Measurements from ENCODE around the gene AIMP1.

Gene AIMP1

DNA sequence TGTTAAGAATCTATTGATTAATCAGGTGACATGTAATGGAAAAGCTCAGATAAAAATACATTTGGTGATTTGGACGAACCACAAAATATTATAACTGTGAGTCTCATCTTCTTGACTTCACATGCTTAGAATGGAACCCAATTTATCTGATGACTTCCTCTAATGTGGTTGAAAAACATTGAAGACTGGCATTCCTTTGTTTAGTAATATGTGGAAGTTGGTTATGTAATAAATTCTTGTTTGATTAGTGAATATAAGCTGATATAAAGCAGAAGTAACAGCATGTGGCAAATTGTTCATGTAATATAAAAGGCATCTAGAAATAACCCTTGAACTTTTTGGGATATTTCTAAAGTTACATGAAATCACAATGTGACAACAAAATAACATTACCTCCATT is 42.5 kb downstream of the AIMP1 start:
- H3K27me3 ChIP-seq (ENCODE audit: low read depth, low read length): no peaks in the 10 kb centered on the region
- H3K4me1 ChIP-seq (ENCODE audit: low read length): peaks cover 11% of the 10 kb centered on the region
- no peak overlapping the region for H3K4me3 ChIP-seq (ENCODE audit: low read length)
- no peaks in the 10 kb centered on the region for H3K9me3 ChIP-seq (ENCODE audit: insufficient read depth, low read length)
- H3K9ac ChIP-seq (ENCODE audit: low read length): no peak overlapping the region
- no peaks in the 10 kb centered on the region for H3K36me3 ChIP-seq (replicated peaks; ENCODE audit: low read depth, low read length)
- TF ChIP-seq, protein P1, sequence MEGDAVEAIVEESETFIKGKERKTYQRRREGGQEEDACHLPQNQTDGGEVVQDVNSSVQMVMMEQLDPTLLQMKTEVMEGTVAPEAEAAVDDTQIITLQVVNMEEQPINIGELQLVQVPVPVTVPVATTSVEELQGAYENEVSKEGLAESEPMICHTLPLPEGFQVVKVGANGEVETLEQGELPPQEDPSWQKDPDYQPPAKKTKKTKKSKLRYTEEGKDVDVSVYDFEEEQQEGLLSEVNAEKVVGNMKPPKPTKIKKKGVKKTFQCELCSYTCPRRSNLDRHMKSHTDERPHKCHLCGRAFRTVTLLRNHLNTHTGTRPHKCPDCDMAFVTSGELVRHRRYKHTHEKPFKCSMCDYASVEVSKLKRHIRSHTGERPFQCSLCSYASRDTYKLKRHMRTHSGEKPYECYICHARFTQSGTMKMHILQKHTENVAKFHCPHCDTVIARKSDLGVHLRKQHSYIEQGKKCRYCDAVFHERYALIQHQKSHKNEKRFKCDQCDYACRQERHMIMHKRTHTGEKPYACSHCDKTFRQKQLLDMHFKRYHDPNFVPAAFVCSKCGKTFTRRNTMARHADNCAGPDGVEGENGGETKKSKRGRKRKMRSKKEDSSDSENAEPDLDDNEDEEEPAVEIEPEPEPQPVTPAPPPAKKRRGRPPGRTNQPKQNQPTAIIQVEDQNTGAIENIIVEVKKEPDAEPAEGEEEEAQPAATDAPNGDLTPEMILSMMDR (IDR thresholded peaks at IDR 0.05; ENCODE audit: low read depth, low read length): no peak
- no peak for TF ChIP-seq EZH2phosphoT487 (IDR thresholded peaks at IDR 0.05; ENCODE audit: low read depth)
- H2AFZ ChIP-seq (ENCODE audit: low read depth, low read length): no peak overlapping the region
- no peak overlapping the region for H3K4me2 ChIP-seq (ENCODE audit: low read length)
- no peaks in the 10 kb centered on the region for H3K79me2 ChIP-seq (ENCODE audit: low read length)
- H3K27ac ChIP-seq (ENCODE audit: low read length): no peak overlapping the region
- H4K20me1 ChIP-seq (ENCODE audit: insufficient read depth, low read length): no peaks in the 10 kb centered on the region

DNA sequence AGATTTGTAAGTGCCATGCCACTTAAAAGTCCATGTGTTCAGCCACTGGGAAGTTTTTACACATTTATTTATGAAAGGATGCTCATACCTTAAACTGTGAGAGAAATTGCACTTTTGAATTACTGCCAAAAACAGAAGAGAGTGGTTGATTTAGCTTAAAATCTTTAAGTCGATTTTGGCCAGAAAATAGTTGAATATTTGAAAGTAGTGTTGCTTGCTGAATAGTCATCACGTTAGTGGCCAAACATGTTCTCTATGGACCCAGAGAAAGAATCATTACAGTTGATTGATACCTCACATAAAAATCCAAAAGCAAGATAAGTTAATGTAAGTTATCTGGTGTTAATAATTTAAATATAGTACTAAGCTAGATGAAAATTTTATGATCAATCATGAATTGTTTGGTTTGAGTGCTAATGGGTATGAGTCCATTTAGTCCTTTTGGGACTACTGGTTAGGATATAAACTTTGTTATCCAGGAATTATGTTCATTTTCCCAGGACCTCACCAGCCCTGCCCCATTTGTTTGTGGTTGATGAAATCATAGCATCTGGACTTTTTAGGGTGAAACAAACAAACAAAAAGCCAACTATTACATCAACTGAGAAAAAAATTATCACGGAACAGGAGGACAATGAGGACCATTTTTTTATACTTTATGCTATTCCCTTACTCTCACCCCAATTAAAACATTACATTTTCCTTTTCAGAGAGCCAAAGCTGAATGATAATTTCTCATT is 45.9 kb downstream of the AIMP1 start:
- no peak overlapping the region for H3K27ac ChIP-seq (ENCODE audit: low read length)
- H3K36me3 ChIP-seq (replicated peaks; ENCODE audit: low read depth, low read length): no peaks in the 10 kb centered on the region
- H3K4me1 ChIP-seq (ENCODE audit: low read length): no peaks in the 10 kb centered on the region
- H3K4me3 ChIP-seq (ENCODE audit: low read length): no peak overlapping the region
- H3K4me2 ChIP-seq (ENCODE audit: low read length): no peak overlapping the region
- H4K20me1 ChIP-seq (ENCODE audit: insufficient read depth, low read length): no peaks in the 10 kb centered on the region
- no peak overlapping the region for H2AFZ ChIP-seq (ENCODE audit: low read depth, low read length)
- no peaks in the 10 kb centered on the region for H3K9me3 ChIP-seq (ENCODE audit: insufficient read depth, low read length)
- H3K9ac ChIP-seq (ENCODE audit: low read length): no peak overlapping the region
- no peak for TF ChIP-seq EZH2phosphoT487 (IDR thresholded peaks at IDR 0.05; ENCODE audit: low read depth)
- TF ChIP-seq, protein P1 (IDR thresholded peaks at IDR 0.05; ENCODE audit: low read depth, low read length): no peak
- no peaks in the 10 kb centered on the region for H3K27me3 ChIP-seq (ENCODE audit: low read depth, low read length)
- no peaks in the 10 kb centered on the region for H3K79me2 ChIP-seq (ENCODE audit: low read length)

DNA sequence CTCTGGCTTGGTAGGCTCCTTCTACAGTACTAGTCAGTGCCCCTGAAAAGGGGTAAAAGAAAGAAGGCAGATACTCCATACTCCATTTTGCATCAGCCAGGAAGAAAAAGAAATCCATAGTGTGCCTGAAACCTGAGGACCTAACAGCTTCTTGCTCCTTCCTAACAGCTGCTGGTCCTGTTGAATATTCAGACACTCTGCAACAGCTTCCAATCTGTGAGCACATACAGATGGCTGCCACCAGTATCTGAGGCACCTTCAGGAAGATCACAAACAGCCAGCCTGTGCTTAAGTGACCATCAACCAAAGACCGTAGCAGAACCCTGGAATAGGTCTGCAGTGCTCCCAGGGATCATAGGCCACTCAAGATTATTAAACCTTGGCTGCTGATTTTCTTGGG is 47.9 kb downstream of the AIMP1 start:
- H3K36me3 ChIP-seq (replicated peaks; ENCODE audit: low read depth, low read length): no peaks in the 10 kb centered on the region
- no peak for TF ChIP-seq EZH2phosphoT487 (IDR thresholded peaks at IDR 0.05; ENCODE audit: low read depth)
- TF ChIP-seq, protein P1 (IDR thresholded peaks at IDR 0.05; ENCODE audit: low read depth, low read length): no peak
- H4K20me1 ChIP-seq (ENCODE audit: insufficient read depth, low read length): no peaks in the 10 kb centered on the region
- H3K27me3 ChIP-seq (ENCODE audit: low read depth, low read length): no peaks in the 10 kb centered on the region
- H3K27ac ChIP-seq (ENCODE audit: low read length): no peak overlapping the region
- no peaks in the 10 kb centered on the region for H3K9me3 ChIP-seq (ENCODE audit: insufficient read depth, low read length)
- H3K79me2 ChIP-seq (ENCODE audit: low read length): no peaks in the 10 kb centered on the region
- no peak overlapping the region for H2AFZ ChIP-seq (ENCODE audit: low read depth, low read length)
- H3K4me2 ChIP-seq (ENCODE audit: low read length): no peak overlapping the region
- H3K9ac ChIP-seq (ENCODE audit: low read length): no peak overlapping the region
- H3K4me1 ChIP-seq (ENCODE audit: low read length): 0 out of 2 replicates have a peak, but pooled peaks cover 1% of the 10 kb centered on the region
- no peak overlapping the region for H3K4me3 ChIP-seq (ENCODE audit: low read length)

DNA sequence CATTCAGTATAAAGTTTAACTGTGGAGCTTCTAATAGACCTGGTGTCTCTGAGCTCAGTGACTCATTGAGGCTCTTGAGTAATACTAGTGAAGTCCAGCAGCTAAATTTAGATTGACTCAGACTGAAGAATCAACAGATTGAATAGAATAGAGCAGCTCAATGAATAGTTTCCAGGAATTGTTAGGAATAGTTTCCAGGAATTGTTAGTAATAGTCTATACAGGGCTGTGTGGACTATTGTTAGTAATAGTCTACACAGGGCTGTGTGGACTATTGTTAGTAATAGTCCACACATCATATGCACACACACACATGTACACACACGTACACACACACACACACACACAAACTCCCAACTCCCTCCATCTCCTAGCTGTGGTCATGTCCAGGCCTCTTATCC is 49.3 kb downstream of the AIMP1 start:
- no peak overlapping the region for H3K4me2 ChIP-seq (ENCODE audit: low read length)
- TF ChIP-seq EZH2phosphoT487 (IDR thresholded peaks at IDR 0.05; ENCODE audit: low read depth): no peak
- TF ChIP-seq, protein P1 (IDR thresholded peaks at IDR 0.05; ENCODE audit: low read depth, low read length): no peak
- peaks cover 6% of the 10 kb centered on the region; the same call in 1 of the 2 replicates for H3K4me1 ChIP-seq (ENCODE audit: low read length)
- H3K4me3 ChIP-seq (ENCODE audit: low read length): no peak overlapping the region
- H4K20me1 ChIP-seq (ENCODE audit: insufficient read depth, low read length): no peaks in the 10 kb centered on the region
- no peak overlapping the region for H3K27ac ChIP-seq (ENCODE audit: low read length)
- H3K27me3 ChIP-seq (ENCODE audit: low read depth, low read length): no peaks in the 10 kb centered on the region
- no peak overlapping the region for H2AFZ ChIP-seq (ENCODE audit: low read depth, low read length)
- no peaks in the 10 kb centered on the region for H3K9me3 ChIP-seq (ENCODE audit: insufficient read depth, low read length)
- no peaks in the 10 kb centered on the region for H3K79me2 ChIP-seq (ENCODE audit: low read length)
- H3K36me3 ChIP-seq (replicated peaks; ENCODE audit: low read depth, low read length): no peaks in the 10 kb centered on the region
- H3K9ac ChIP-seq (ENCODE audit: low read length): no peak overlapping the region
